OCI-LY3 (cell line): ENCODE data around the gene METTL24.

Experiments used
- CTCF ChIP-seq: fragments of 200-600, 300-600 bp; sonication (generic); IDR thresholded peaks from 2 replicates; pipeline ENCODE4 v1.5.1; 2014; ENCODE audit warnings: antibody characterized with exemption, low read length, low read depth
- EZH2phosphoT487 ChIP-seq: fragments of 200-600 bp; shearing (Covaris generic); IDR thresholded peaks from 2 replicates; pipeline ENCODE4 v1.6.1; 2018; ENCODE audit warnings: antibody characterized with exemption, mixed run types, low read depth

GRCh38 chr6:110298916-110299315 lies 59.2 kb downstream of the METTL24 start:
- TF ChIP-seq CTCF (no peak), EZH2phosphoT487 (no peak)
